Measurements from ENCODE around the gene RASGEF1C.

The RASGEF1C gene

GRCh38 chr5:180179442-180180420, 29.3 kb downstream of the RASGEF1C start:
- no peak for DNase-seq

GRCh38 chr5:180178531-180179441, 30.2 kb downstream of the RASGEF1C start:
- no peak for DNase-seq

GRCh38 chr5:180176191-180176590, 32.8 kb downstream of the RASGEF1C start:
- DNase-seq: no peak

- no peak for DNase-seq
Measured at GRCh38 chr5:180175015-180175431, 34.0 kb downstream of the RASGEF1C start.

GRCh38 chr5:180174587-180174972, 34.4 kb downstream of the RASGEF1C start:
- no peak for DNase-seq

DNA sequence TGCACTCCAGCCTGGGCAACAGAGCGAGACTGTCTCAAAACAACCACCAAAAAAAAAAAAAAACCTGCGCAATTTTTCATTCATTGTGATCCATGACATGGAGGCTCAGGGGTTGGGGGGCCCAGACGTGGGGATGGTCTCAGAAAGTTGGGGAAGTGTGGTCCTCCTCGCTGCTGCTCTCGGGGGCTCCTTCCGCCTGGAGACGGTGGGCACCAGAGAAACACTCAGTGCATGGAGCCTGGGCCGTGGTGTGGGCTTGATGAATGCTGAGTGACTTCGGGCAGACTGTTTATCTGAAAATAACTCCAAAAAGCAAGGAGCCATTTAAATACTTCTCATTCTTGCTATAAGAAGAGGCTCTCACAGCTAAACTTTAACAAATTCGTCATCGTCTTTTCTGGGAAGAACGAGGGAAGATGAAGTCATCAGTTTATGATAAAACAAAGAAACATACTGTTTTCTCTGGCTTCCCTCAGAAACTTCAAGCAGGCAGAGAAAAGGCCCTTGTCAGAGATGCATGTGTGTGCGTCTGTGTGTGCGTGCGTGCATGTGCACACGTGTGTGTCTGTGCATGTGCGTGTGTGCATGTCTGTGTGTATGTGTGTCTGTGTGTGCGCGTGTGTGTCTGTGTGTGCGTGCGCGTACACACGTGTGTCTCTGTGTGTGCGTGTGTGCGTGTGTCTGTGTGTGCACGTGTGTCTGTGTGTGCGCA, 35.0 kb downstream of the RASGEF1C start:
- no peak for DNase-seq

DNA sequence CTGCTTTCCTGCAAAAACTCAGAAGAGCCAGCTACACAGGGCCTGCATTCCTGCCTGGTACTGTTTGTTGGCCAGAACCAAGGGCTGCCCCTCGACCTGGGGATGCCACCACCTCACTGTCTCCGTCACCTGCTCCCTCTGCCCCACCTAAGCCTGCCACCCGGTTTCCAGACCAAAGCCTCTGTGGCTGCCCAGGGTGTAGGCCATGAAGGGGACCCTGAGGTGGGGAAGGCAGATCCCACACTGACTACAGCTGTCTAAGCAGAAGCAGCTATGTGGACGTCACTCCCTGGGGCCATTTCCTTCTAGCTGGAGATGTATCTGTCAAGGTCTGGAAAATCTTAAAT, 35.8 kb downstream of the RASGEF1C start:
- DNase-seq: no peak

GRCh38 chr5:180172447-180173197, 36.4 kb downstream of the RASGEF1C start:
- no peak for DNase-seq

DNA sequence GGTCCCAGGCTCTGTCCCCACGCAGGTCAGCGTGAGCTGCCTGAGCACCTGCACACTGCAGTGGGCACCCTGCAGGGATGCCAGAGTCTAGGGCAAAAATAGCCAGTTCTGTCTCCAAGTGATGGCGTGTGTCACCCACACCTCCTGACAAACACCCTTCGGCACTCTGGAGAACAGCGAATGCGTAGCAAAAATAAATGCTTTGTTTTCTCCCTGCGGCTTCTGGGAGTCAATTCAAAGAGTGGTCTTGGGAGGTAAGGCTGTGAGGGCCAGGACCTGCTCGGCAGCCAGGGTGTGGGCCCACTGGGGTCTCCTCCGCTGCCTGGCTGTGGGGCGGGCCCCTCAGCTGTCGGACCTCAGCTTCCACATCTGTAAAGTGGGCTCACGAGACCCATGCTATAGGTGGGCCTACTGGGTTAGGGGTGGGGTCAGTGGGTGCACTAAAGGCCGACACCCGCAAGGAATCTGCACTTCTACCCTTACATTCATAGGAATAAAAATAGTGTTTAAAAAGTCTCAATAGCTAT, 37.4 kb downstream of the RASGEF1C start:
- no peak for DNase-seq

DNA sequence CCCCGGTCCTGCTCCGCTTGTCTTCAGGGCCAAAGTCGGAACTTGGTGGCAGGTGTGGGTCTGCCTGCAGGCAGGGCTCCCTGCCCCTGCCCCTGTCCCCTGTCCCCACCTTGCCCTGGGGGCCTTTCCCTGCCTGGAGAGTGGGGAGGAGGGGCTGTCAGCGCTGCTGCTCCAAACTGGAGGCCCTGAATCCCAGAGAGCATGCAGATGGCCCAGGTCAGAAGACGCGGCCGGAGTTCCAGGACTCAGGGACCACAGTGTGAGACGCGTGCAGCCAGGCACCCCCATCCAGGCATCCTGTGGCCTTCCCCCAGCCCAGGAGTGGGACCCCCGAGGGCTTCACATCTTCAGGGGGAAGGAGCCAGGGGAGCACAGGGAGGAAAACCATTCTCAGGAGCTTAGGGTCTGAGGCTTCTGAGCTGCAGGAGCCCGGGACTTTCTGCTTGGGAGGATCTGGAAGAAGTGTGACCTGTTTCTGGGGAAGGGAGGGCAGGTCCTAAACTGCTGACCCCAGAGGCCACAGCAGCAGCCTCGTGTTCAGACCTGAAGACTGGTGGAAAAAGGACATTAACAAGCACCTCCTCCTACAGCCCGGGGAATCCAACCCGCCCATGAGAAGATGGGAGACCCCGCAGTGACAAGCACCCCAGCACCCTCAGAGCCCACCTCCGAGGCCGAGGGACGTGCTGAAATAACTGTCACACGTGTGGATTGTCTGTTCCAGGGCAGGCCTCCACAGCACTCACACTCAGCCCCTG, 38.0 kb downstream of the RASGEF1C start:
- DNase-seq: no peak

DNA sequence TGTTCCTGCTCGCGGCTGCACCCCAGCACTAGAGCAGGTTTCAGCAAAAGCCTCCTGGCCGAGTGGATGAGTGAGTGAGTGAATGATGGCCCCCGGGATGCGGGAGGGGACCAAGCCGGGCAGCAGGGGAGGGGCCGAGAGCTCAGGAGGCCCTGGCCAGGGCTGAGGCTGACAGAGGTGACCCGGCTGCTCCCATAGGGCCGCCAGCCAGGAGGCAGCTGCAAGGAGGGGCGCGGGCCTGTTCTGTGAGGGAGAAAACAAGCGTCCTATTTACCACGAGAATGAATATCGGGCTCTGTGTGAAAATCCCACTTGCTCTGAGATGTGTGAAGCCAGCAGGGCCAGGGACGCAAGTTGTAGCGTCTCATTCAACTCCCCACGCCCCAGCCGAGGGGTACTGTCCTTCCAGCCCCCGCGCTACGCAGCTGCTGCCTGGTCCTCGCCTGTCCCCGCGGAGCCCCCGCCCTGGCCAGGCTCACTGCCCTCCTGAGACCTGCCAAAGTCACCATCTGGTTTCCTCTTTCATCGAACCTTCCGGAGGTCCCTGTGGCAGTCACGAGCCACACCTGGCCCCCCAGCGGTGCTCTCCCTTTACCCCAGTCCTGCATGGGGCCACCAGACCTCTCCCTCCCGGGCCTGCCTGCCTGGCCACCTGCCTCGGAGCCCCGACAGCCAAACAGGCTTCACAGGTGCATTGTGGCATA, 38.8 kb downstream of the RASGEF1C start:
- no peak for DNase-seq

DNA sequence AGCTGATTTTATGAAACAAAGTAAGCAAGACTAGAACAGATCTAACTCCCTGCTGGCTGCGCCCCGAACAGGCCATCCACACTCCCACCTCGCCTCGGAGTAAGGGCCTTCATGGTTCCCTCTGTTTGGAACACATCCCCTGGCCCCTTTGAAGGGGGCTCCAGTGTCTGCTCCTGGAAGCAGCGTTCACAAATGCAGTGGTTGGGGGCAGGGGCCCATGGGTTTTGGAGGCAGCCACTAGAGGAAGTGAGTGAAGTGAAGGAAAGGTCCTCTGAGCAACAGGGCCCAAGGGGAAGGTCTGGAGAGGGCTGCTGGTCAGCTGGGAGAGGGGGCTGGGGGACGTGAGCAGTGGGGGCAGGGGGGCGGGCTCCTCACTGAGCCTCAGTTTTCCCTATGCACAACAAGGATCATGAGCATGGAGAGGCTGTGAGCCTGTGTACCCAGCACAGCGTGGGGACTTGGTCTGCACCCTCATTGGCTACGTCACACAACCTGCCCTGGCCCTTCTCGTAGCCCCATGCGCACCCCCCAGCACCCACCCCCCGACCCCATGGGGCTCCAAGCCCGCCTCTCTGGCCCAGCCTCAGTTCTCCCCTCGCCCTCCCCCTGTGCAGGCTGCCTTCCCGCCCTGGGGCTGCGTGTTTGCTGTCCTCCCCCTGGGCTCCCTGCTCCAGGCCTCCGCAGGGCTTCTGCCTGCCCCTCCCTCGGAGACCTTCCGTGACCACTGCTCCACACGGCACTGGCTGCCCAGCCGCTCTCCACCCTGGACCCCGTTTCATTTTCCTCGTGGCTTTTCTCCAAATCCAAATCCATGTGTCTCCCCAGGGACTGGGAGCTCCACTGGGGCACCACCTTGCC, 39.5 kb downstream of the RASGEF1C start:
- no peak for DNase-seq

- no peak for DNase-seq
Measured at GRCh38 chr5:180168758-180169157, 40.3 kb downstream of the RASGEF1C start.

GRCh38 chr5:180166176-180166575, 42.8 kb downstream of the RASGEF1C start:
- DNase-seq: no peak

DNA sequence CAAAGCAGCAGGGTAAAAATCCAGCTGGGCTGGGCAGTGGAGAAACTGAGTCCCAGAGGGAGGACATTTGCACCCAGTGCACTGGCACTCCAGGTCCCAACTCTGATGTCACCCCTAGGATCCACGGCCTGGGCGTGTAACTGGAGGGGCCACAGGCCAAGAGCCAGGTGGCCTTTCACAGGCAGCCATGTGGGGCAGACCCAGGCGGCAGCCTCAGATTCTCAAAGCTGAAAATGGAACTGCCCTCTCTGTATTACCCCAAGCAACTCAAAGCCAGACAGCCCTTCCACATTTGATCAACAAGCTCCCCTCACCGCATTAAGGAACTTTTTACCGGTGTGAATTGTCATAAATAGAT, 46.7 kb downstream of the RASGEF1C start:
- no peak for DNase-seq

- DNase-seq: no peak
Measured at GRCh38 chr5:180161420-180162303, 47.3 kb downstream of the RASGEF1C start.

- no peak for DNase-seq
Measured at GRCh38 chr5:180160789-180161188, 48.2 kb downstream of the RASGEF1C start.

DNA sequence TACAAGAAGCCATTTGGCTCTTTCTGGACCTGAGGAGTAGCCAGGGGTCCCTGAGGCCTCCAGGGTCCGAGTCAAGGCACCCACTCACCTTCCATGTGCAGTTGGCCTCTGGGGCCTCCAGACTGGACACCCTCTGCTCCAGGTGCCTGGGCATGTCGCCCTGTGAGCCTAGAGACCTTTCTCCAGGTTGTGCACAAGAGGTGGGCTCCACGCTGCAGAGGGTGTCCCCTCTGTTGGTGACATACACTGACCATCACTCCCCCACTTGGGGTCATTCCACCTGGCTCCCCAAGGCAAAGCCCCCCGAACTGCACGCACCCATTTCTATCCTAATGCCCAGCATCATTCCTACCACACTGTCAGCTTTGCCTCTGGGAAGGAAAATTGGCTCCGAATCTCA, 48.8 kb downstream of the RASGEF1C start:
- no peak for DNase-seq

DNA sequence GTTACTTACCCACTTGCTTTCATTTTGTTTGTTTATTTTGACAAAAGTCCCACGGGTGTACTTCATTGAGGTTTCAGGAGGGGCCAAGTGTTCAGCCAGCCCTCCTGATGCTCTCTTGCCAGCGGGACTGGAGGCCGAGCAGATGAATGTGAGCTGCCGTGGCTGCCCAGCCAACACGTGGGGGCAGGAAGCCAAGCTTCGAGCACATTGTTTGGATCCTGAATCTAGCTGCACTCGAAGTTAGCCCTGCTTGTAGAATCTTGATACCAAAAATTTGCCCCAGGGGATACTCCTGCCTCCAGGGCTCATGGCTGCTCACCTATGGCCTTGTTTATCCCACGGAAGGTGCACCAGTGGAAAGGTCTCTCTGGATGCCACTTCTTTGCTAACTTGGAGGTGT, 49.3 kb downstream of the RASGEF1C start:
- no peak for DNase-seq
